Gastroesophageal sphincter (tissue), 4 donors: ENCODE measurements around the gene NEK10. TPM values are rescaled to one million over a fixed set of nuclear protein-coding genes. Genes with fewer than 3 reads are reported as not detected.

Experiments
- ATAC-seq: fragments of 150-250 bp; one replicate; pipeline ENCODE4 v1.9.1; 2016; ENCODE audit warnings: mild to moderate bottlenecking, moderate library complexity
- H3K27ac ChIP-seq, 4 donors: fragments of 200-600 bp; sonication (generic) in 3 of 4; 1 replicate in 3 of 4; 2 replicates in 1 of 4; pipeline ENCODE4 v1.5.1; 2016 to 2019
- H3K27me3 ChIP-seq: fragments of 200-600 bp; sonication (generic); one replicate; pipeline ENCODE4 v1.5.1; 2019
- H3K36me3 ChIP-seq, 2 donors: fragments of 200-600 bp; sonication (generic); one replicate each; pipeline ENCODE4 v1.5.1; 2019; ENCODE audit warnings: control low read depth in 1 of 2
- H3K4me1 ChIP-seq, 3 donors: fragments of 200-600 bp; sonication (generic); 1 replicate in 2 of 3; 2 replicates in 1 of 3; pipeline ENCODE4 v1.5.1; 2016 to 2019; ENCODE audit warnings: control low read depth in 2 of 3
- H3K4me3 ChIP-seq, 2 donors: fragments of 200-600 bp; sonication (generic); one replicate each; pipeline ENCODE4 v1.5.1; 2019; ENCODE audit warnings: mild to moderate bottlenecking in 1 of 2, moderate library complexity in 1 of 2
- H3K9me3 ChIP-seq, 3 donors: fragments of 200-600 bp; sonication (generic); one replicate each; pipeline ENCODE4 v1.5.1; 2017 to 2019; ENCODE audit warnings: control low read depth in 2 of 3
- EP300 ChIP-seq: sonication (generic); formaldehyde crosslinking; IDR thresholded peaks from one replicate; pipeline ENCODE4 v1.6.1; 2017; ENCODE audit warnings: antibody characterized with exemption, mild to moderate bottlenecking
- POLR2A ChIP-seq, 2 donors: fragments of 450-650 bp; IDR thresholded peaks; one replicate each; pipeline ENCODE4 v1.6.1; 2017; ENCODE audit warnings: antibody characterized with exemption in 2 of 2, mild to moderate bottlenecking in 2 of 2, moderate library complexity in 1 of 2
- POLR2AphosphoS5 ChIP-seq: sonication (generic); formaldehyde crosslinking; IDR thresholded peaks from one replicate; pipeline ENCODE4 v1.6.1; 2017; ENCODE audit warnings: antibody characterized with exemption
- WGBS, 2 donors: methylation state at CpG; one replicate each; pipeline ENCODE4 v1.1.5; 2018; ENCODE audit warnings: low coverage in 1 of 2; 5-methylcytosine and 5-hydroxymethylcytosine counted together
- total RNA-seq, 4 donors: library from RNA; depleted of rRNA; stranded (reverse); fragments of >200 nt; gene quantifications; one replicate each; pipeline ENCODE4 v1.1.0, GENCODE V29; 2016
- TF ChIP-seq, protein P1 (sequence below), 4 experiments: fragments of 200-600 bp in 2 of 4; fragments of 450-650 bp in 2 of 4; sonication (generic) in 1 of 4; IDR thresholded peaks; one replicate each; pipeline ENCODE4 v1.5.1; 2017 to 2019; ENCODE audit warnings: antibody characterized with exemption in 4 of 4, mild to moderate bottlenecking in 2 of 4, moderate library complexity in 2 of 4

The NEK10 gene
- total RNA-seq, 4 donors from 2014 or later, result 0.62 to 2.7 (median 1.5) TPM

DNA sequence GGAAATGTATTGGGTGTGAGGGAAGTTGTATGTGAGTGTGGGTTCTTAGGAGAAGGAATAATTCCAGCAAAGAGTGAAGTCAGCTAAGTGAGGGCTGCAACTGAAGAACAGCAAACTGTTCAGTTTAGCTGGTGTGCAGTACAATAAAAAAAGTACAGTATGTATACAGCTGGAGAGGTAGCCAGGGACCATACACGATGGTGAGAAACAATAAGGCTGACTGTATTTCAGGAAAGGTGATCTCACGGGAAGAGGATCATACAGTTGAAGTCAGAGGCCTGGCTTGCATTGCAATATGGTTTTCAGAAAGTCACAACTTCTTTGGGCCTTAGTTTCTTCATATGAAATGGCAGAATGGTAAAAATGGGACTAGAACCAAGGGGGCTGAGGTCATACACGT lies 222.4 kb downstream of the NEK10 start:
- no peaks in the 10 kb centered on the region for H3K4me1 ChIP-seq
- WGBS, 2 donors, result 60 to 76% methylated on average over 3 of the region's 3 CpGs
- no peak overlapping the region for H3K4me3 ChIP-seq
- ATAC-seq, result no peak
- TF ChIP-seq POLR2A (IDR thresholded peaks at IDR 0.05), result no peak
- no peak for TF ChIP-seq POLR2AphosphoS5
- TF ChIP-seq, protein P1, sequence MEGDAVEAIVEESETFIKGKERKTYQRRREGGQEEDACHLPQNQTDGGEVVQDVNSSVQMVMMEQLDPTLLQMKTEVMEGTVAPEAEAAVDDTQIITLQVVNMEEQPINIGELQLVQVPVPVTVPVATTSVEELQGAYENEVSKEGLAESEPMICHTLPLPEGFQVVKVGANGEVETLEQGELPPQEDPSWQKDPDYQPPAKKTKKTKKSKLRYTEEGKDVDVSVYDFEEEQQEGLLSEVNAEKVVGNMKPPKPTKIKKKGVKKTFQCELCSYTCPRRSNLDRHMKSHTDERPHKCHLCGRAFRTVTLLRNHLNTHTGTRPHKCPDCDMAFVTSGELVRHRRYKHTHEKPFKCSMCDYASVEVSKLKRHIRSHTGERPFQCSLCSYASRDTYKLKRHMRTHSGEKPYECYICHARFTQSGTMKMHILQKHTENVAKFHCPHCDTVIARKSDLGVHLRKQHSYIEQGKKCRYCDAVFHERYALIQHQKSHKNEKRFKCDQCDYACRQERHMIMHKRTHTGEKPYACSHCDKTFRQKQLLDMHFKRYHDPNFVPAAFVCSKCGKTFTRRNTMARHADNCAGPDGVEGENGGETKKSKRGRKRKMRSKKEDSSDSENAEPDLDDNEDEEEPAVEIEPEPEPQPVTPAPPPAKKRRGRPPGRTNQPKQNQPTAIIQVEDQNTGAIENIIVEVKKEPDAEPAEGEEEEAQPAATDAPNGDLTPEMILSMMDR (IDR thresholded peaks at IDR 0.05), result no peak
- TF ChIP-seq EP300, result no peak
- H3K9me3 ChIP-seq, result no peaks in the 10 kb centered on the region
- H3K27ac ChIP-seq, result no peak overlapping the region
- no peaks in the 10 kb centered on the region for H3K27me3 ChIP-seq
- no peaks in the 10 kb centered on the region for H3K36me3 ChIP-seq

GRCh38 chr3:27145719-27146118 lies 223.5 kb downstream of the NEK10 start:
- no peak overlapping the region for H3K4me3 ChIP-seq
- no peaks in the 10 kb centered on the region for H3K36me3 ChIP-seq
- ATAC-seq, result no peak
- H3K4me1 ChIP-seq, result no peaks in the 10 kb centered on the region
- 83 to 96% methylated on average over 2 to 3 of the region's 3 CpGs for WGBS, 2 donors
- H3K27me3 ChIP-seq, result no peaks in the 10 kb centered on the region
- H3K9me3 ChIP-seq, result no peaks in the 10 kb centered on the region
- TF ChIP-seq, protein P1 (IDR thresholded peaks at IDR 0.05), result no peak
- no peak for TF ChIP-seq POLR2AphosphoS5
- no peak for TF ChIP-seq EP300
- no peak for TF ChIP-seq POLR2A (IDR thresholded peaks at IDR 0.05)
- no peak overlapping the region for H3K27ac ChIP-seq

GRCh38 chr3:27141668-27142067 lies 227.5 kb downstream of the NEK10 start:
- H3K27me3 ChIP-seq, result no peaks in the 10 kb centered on the region
- H3K4me1 ChIP-seq, result no peaks in the 10 kb centered on the region
- TF ChIP-seq EP300 (no peak), POLR2A (IDR thresholded peaks at IDR 0.05) (no peak), POLR2AphosphoS5 (no peak)
- TF ChIP-seq, protein P1 (IDR thresholded peaks at IDR 0.05), result no peak
- H3K4me3 ChIP-seq, result no peak overlapping the region
- no peak for ATAC-seq
- no peaks in the 10 kb centered on the region for H3K9me3 ChIP-seq
- no peak overlapping the region for H3K27ac ChIP-seq
- H3K36me3 ChIP-seq, result no peaks in the 10 kb centered on the region

DNA sequence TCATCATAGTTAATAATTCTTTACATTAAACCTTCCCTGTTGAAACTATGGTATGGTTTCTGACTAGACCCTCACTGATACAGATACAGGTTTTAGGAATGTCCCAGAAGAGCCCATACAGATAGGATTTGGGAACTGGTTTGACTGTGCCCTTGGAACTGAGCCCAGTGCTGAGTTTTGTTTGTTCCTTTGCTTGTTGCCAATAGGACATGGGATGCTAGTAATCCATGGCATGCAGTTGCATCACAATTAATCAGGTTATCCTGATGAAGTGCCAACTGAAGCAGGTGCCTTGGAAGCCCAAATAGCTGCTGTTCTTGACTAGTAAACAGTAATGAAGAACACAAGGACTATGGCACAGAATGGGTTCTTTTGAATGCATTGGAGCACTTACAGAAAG lies 230.6 kb downstream of the NEK10 start:
- H3K27ac ChIP-seq, result no peak overlapping the region
- no peaks in the 10 kb centered on the region for H3K27me3 ChIP-seq
- no peak for ATAC-seq
- peaks cover 0 to 11% (median 0%) of the 10 kb centered on the region in 3 donors for H3K4me1 ChIP-seq
- H3K4me3 ChIP-seq, result no peak overlapping the region
- H3K9me3 ChIP-seq, result no peaks in the 10 kb centered on the region
- no peak for TF ChIP-seq POLR2A (IDR thresholded peaks at IDR 0.05)
- TF ChIP-seq, protein P1 (IDR thresholded peaks at IDR 0.05), result no peak
- TF ChIP-seq POLR2AphosphoS5, result no peak
- no peak for TF ChIP-seq EP300
- H3K36me3 ChIP-seq, result no peaks in the 10 kb centered on the region

GRCh38 chr3:27138005-27138404 lies 231.2 kb downstream of the NEK10 start:
- WGBS, 2 donors, result 93% methylated on average over 1 of the region's 4 CpGs; no CpG with 5 or more reads in 1 of the 2 donors
- peaks cover 0 to 11% (median 0%) of the 10 kb centered on the region in 3 donors for H3K4me1 ChIP-seq
- H3K27me3 ChIP-seq, result no peaks in the 10 kb centered on the region
- H3K4me3 ChIP-seq, result no peak overlapping the region
- H3K36me3 ChIP-seq, result no peaks in the 10 kb centered on the region
- H3K9me3 ChIP-seq, result no peaks in the 10 kb centered on the region
- TF ChIP-seq POLR2AphosphoS5, result no peak
- no peak for TF ChIP-seq POLR2A (IDR thresholded peaks at IDR 0.05)
- TF ChIP-seq EP300, result no peak
- TF ChIP-seq, protein P1 (IDR thresholded peaks at IDR 0.05), result no peak
- H3K27ac ChIP-seq, result no peak overlapping the region
- no peak for ATAC-seq
